ENCODE results near the gene SMARCA1.

The SMARCA1 gene

GRCh38 chrX:129450123-129450522 is 73.2 kb downstream of the SMARCA1 start:
- DNase-seq = no peak

GRCh38 chrX:129449148-129449547 is 74.1 kb downstream of the SMARCA1 start:
- DNase-seq = no peak

- DNase-seq = no peak
Measured at GRCh38 chrX:129445436-129445835, 77.9 kb downstream of the SMARCA1 start.

GRCh38 chrX:129433945-129434344 is 89.3 kb downstream of the SMARCA1 start:
- DNase-seq = no peak

- DNase-seq = no peak
Measured at GRCh38 chrX:129433461-129433860, 89.8 kb downstream of the SMARCA1 start.

GRCh38 chrX:129427267-129427666 is 96.0 kb downstream of the SMARCA1 start:
- DNase-seq = no peak

- no peak for DNase-seq
Measured at GRCh38 chrX:129423191-129423590, 100.1 kb downstream of the SMARCA1 start.

- no peak for DNase-seq
Measured at GRCh38 chrX:129404670-129405008, 118.7 kb downstream of the SMARCA1 start.

GRCh38 chrX:129403974-129404669 is 119.2 kb downstream of the SMARCA1 start:
- DNase-seq = no peak

Measured in CD4-positive, alpha-beta T cell treated with Interleukin-10 for 1 hour (primary cell).